OCI-LY3 (cell line): ENCODE results near the gene PDPN.

Source experiments
- CTCF ChIP-seq: fragments of 200-600, 300-600 bp; sonication (generic); IDR thresholded peaks from 2 replicates; pipeline ENCODE4 v1.5.1; 2014; ENCODE audit warnings: antibody characterized with exemption, low read length, low read depth
- EZH2phosphoT487 ChIP-seq: fragments of 200-600 bp; shearing (Covaris generic); IDR thresholded peaks from 2 replicates; pipeline ENCODE4 v1.6.1; 2018; ENCODE audit warnings: antibody characterized with exemption, mixed run types, low read depth

- TF ChIP-seq CTCF (no peak), EZH2phosphoT487 (no peak)
Measured at GRCh38 chr1:13577846-13578245, 5.8 kb upstream of the PDPN start.
